HG02852 (cell line): ENCODE results near the gene OXA1L.
A peak's percentile ranks its signal among the peaks of the same experiment; 100 is the strongest.
"Not testable (repeated sequence)": the region's sequence is repeated elsewhere in the genome, so short reads cannot be mapped to it uniquely, and the experiment has no call there.

Experiments used
- ATAC-seq: cut with Tn5 transposase; IDR thresholded peaks from one replicate; pipeline ENCODE4 v1.9.1; 2021; ENCODE audit warnings: mild to moderate bottlenecking, moderate library complexity; ENCODE audit not compliant: unreplicated experiment

The OXA1L gene

DNA sequence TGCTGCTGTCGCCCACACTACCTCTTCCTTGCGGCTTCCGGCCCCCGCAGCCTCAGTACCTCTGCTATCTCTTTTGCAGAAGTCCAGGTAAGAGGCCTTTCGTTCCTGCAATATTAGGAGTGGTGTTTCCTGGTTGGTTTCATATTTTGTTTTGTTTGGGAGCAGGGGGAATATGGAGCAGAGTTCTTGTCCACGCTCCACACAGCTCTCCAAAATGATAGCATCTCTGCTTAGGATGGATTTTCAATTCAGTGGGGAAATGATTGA lies 768 bp downstream of the OXA1L start:
- ATAC-seq = peak; percentile 42

DNA sequence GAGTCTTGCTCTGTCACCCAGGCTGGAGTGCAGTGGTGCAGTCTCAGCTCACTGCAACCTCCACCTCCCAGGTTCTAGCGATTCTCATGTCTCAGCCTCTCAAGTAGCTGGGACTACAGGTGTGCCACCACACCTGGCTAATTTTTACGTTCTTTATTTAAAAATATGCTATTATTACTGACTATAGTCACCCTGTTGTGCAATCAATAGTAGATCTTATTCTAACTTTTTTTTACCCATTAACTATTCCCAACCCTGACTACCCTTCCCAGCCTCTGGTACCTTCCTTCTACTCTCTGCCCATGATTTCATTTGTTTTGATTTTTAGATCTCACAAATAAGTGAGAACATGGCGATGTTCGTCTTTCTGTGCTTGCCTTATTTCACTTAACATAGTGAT lies 2.5 kb downstream of the OXA1L start:
- ATAC-seq = no peak

DNA sequence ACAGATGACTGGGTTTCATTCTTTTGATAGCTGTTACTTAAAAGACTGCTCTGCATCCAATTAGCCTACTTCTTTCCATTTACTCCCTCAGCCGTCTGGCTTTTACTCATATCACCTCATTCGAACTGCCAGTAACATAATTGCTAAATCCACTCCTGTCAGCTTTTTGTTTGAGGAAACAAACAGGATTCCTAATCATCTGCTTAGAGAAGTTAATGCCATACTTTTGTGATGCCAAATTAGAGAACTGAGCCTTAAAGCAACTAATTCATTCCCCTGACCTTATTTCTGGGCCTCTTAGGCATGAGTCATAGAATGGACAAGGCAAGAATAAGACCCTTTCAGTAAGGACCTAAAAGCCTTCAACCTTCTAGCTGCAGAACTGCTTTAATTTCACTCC lies 2.9 kb downstream of the OXA1L start:
- no peak for ATAC-seq

DNA sequence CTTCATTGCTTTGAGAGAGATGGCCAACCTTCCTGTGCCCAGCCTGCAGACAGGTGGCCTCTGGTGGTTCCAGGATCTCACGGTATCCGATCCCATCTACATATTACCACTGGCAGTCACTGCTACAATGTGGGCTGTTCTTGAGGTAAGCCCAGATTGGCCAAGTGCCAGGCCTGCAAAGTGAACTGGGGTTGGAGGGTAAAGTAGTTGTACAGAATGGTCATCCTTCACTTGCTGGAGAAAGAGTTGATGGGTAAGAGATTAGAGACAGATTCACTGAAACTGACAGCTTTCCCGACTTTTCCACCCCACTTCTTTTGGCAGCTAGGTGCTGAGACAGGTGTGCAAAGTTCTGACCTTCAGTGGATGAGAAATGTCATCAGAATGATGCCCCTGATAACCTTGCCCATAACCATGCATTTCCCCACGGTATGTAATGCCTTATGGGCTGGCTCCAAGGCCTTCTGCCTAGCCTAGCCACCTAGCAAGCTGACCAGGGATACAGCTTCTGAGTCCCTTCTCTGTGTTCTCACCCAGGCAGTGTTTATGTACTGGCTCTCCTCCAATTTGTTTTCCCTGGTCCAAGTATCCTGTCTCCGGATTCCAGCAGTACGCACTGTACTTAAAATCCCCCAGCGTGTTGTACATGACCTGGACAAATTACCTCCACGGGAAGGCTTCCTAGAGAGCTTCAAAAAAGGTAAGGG lies 4.1 kb downstream of the OXA1L start:
- no peak for ATAC-seq

DNA sequence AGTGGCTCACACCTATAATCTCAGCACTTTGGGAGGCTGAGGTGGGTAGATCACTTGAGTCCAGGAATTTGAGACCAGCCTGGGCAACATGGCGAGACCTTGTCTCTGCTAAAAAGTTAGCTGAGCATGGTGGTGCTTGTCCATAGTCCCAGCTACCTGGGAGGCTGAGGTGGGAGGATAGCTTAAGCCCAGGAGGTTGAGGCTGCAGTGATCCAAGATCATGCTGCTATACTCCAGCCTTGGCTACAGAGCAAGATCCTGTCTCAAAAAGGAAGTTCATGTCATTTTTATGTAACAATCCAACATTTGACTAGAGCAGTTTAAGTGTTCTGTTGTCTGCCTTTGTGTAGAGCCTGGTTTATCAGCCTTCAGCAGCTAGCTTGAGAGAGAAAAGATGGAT lies 6.2 kb downstream of the OXA1L start:
- ATAC-seq = no peak

DNA sequence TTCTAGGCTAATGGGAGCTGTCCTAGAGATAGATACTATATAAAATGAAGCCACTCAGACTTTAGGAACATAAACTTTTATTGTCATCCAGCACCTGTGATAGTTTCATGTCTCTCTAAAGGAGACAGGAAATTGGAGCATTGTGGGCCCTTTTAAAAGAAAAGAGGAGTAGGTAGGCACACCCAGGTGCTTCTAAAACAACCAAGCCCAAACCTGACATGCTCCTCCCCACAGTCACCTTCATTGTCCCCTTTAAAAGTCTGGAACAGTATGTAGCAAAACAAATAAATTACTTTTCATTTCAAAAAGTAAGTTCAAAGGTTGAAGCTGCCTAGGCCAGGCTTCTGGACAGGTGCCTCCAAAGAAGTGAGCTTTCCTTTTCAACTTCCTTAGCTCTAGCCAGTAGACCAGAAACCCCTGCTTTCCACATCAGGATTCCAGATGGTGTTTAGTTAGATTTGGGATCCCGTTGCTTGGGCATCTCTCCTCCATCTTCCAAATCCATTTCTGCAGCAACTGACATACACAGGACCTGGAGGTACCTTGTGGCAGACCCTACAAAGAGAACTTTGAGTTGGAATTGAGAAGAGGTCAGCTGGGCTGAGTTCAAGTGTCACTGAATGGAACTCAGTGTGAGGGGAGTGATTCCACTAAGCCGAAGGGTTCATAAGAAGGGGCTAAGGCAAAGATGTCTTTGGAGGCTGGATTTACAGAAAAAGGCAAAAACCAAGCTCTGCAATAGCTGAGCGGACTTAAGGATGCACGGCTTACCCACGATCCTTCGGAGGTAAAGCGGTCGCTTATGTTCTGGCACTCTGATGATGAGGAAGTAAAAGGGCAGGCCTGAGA lies 6.9 kb downstream of the OXA1L start:
- no peak for ATAC-seq

DNA sequence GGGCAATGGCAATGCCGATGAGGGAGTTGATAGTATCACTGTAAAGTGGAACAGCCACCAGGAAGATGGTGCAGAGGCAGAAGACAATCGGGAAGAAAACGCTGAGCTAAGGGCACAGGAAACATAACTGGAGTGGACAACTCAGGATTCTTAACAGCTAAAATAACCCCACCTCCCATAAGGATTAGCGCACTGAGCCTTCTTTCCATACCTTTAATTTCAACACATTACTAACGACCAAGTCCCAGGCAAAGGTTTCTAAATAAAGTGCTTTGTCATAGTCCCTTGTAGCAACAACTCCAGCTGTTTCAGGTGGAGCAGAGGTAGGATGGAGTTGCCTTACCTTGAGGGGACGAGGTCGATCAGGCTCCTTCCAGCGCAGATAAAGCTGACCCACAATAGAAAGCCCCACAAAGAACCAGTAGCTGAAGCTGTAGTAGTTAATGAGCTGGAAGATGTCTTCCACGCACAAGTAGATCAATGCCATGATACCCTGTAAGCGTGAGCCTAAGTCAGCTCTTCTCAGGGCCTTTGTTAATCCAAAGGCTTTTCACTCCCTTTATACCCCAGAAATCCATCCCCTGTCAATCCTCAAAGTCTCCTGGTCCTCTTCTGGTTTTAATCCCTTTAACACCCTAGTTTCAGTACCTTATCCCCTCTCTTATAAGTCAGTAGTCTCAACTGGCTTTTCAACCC lies 7.7 kb downstream of the OXA1L start:
- no peak for ATAC-seq

DNA sequence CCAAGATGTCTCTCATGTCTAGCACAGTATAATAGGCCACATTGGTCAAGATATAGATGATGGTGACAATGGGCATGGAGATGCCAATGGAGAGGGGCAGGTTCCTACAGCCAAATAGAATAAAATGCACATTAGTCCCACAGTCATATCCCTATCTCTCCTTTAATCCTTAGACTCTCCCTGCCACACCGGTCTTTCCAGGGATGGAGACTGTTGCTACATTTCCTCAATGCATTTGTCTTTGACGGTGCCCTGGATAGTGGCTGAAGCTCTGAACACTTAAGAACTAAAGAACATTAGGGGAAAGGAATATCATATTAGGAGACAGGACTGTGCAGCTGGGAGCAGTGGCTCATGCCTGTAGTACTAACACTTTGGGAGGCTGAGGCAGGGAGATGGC lies 9.7 kb downstream of the OXA1L start:
- ATAC-seq = no peak

DNA sequence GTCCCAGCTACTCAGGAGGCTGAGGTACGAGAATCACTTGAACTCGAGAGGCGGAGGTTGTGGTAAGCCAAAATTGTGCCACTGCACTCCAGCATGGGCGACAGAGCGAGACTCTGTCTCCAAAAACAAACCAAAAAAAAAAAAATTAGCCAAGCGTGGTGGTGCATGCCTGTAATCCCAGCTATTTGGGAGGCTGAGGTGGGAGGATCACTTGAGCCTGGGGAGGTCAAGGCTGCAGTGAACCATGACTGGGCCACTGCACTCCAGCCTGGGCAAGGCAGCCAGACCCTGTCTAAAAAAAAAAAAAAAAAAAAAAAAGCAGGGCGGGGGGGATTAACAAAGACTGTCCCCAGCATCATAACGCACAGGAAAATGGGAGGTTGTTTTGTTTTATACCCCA lies 10.4 kb downstream of the OXA1L start:
- not testable (repeated sequence) for ATAC-seq

DNA sequence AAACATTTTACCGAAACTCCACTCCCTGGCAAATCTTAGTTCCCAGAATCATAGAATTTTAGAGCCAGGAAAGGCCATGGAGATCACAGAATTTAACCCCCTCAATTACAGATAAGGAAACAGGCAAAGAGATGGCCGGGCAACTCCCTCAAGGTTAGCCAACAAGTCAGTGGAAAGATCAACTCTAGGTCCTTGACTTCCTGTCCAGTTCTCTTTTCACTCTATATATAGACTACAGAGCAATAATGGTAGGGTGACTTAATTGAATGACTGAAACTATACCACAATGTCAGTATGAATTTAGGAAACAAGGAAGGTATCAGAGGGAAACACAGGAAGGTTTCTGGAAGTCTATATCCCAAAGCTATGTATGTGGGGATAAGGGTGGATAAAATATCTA lies 11.6 kb downstream of the OXA1L start:
- no peak for ATAC-seq

DNA sequence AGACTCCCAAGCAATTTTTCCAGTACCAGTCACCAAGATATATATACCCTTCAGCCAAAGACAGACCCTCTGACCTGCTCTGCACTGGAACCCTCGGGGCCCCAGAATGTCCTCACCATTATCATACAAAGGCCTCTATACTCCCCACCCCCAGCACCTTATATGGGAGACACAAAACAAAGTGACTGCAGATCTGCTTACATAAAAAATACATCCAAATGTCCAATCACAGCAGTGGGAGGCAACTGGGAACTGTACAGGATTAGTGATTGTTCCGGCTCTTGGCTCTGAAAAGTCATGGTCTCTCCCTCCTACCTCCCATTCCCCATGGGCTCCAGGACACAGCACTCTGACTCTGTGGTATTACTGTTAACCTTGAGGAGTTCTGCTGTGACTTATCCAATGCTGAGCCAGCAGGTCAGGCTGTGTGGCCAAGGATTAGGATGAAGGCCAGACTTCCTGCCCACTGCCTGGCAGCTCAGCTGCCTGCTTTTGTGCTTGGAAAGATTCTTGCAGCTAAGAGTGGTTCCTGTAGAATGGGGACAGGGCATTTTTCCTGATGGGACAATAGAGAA lies 13.7 kb downstream of the OXA1L start:
- no peak for ATAC-seq

DNA sequence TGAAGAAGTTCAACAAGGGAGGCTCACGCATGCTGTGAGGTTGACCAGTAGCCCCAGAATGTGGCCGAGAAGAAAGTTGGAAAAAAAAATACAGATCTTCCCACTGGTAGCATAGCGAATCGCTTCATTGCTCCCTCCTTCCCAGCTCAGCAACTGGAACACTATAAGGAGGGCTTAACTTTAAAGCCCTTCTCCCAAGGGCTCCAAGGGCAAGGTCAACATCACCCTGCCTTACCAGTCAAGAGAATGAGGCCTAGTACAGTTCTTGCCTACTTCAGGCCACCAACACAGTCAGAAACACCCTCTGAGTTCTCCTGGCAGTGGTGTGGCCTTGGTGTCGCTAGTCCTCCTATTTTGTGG lies 14.4 kb downstream of the OXA1L start:
- ATAC-seq = no peak

DNA sequence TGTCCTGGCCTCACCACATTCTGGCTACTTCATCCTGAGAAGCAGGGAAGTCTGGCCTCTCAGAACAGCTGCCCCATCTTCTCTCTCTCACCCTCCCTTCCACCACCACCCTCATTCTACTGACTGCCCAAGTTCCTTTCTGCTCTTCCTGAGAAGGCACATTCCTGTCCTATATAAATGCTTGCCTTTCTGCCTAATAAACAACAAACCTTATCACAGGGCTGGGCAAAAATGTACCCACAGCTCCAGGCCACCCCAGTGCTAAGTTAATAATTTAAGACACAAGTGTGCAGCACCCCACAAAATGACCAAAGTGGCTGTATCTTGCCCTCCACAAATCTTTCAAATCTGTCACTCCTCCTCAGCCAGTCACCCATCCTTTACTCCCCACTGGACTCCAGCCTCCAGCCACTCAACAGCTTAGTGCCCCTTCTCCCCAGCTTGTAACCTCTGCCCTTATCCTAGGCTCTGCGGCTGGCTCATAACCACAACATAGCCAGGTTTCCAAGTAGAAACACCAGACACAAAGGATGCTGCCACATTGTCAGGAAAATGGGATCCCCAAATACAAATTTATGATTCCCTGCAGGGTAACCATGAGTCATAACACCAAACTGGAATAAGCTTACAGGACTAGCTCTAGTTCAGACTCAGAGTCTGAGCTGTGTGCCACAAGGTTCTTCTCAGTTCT lies 15.0 kb downstream of the OXA1L start:
- no peak for ATAC-seq

DNA sequence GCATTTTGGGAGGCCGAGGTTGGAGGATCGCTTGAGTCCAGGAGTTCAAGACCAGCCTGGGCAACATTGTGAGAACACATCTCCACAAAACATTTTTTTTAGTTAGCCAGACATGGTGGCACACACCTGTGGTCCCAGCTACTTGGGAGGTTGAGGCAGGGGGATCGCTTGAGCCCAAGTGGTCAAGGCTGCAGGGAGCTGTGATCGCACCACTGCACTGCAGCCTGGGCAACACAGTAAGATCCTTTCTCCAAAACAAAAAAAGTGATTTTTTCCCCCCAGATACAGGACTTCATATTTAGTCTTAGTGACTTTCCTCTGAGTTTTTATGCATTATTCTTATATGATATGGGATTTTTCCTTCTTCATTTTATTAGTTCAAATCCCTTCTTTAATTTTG lies 20.2 kb downstream of the OXA1L start:
- ATAC-seq = no peak

DNA sequence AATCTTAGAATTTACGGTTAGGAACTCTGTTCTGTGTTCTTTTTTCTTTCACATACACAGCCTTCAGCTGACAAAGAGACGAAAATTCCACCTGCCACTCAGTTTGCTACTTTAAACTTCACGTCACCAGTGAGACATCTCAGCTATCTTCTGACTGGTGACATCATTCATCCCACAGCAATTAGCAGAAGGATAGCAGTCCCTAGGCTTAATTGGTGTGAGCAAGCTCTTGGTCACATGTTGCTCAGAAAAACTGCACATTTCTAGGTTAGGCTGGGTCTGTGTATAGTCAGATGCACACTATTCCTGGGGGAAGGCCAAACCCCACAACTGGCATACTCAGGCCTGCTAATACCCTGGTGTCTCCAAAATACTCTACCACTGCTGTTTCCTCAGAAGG lies 24.8 kb downstream of the OXA1L start:
- no peak for ATAC-seq

DNA sequence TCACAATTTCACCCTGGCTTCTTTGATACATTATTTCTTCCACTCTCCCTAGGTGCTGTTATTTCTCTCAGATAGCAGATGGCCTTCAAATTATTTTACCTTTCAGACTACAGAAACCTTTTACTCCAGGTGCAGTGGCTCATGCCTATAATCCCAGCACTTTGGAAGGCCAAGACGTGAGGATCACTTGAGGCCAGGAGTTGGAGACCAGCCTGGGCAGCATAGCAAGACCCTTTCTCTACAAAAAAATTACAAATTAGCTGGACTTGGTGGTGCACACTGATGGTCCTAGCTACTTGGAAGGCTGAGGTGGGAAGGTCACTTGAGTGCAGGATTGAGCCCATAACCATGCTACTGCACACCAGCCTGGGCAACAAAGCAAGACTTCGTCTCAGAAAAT lies 25.7 kb downstream of the OXA1L start:
- ATAC-seq = no peak

DNA sequence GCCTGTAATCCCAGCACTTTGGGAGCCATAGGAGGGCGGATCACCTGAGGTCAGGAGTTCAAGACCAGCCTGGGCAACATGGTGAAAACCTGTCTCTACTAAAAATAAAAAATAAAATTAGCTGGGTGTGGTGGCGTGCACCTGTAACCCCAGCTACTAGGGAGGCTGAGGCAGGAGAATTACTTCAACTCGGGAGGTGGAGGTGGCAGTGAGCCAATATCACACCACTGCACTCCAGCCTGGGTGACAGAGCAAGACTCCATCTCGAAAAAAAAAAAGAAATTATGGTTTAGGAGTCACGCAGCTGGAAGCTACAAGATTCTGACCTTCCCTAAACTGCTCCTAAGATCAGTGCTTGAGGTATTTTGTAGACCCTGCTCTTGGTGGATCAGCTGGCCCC lies 27.1 kb downstream of the OXA1L start:
- ATAC-seq = not testable (repeated sequence)

DNA sequence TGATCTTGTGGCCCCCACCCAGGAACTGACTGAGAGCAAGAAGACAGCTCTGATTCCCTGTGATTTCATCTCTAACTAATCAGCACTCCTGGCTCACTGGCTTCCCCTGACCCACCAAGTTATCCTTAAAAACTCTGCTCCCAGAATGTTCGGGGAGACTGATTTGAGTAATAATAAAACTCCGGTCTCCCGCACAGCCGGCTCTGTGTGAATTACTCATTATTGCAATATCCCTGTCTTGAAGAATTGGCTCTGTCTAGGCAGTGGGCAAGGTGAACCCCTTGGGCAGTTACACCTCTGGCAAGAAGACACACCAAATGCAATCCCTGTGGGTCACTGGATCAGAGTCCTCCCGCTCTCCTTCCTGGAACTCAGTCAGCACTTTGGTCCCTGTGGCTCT lies 27.5 kb downstream of the OXA1L start:
- no peak for ATAC-seq

DNA sequence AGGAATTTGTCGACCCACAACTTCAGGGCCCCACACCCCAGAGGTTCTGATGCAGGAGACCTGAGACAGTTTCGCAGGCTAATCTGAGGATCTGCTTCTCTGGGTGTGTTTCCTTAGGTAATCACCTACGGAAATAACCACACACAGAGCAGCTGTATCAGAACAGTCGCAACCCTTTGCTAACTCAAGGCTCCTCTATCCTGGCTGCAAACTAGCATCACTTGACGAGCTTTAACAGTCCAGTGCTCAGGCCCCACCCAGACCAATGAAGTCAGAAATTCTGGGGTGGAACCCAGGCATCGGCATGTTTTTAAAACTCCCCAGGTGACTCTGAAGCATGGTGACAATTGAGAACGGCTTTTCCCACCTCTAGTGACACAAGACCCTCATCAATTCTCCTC lies 28.1 kb downstream of the OXA1L start:
- ATAC-seq = peak; percentile 53

DNA sequence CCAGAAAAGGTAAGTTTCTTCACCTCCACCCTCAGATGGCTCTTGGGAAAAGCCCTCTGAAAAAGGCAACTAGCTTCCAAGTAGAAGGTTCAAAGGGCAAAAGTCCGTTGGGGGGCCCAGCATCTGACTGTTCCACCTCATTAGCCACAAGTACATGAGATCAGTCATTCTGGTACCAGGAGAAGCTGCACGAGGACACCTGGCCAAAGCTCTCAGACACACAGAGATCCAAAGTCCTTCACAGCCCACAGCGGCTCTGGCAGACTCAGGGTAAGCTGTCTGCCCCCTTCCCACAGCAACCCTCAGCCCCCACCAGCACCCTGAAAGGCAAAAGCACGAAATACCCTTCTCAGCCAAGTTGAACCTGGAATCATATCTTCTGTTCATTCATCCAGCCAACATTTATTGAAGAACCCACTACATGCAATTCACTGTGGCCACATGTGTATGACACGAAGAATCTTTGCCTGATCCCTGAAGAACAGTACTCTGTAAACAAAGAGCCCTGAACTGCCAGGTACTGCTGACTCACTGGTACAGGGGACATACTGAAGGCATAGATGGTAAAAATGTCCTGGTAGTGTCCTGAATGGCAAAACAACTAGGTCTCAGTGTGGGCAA lies 29.7 kb downstream of the OXA1L start:
- ATAC-seq = peak; percentile 50
